Measurements from ENCODE around the gene FAM114A2. TPM values are rescaled to one million over a fixed set of nuclear protein-coding genes. Genes with fewer than 3 reads are reported as not detected.

The FAM114A2 gene
- total RNA-seq, 4 donors from 2014 or later = 13.9 to 21.4 (median 17.7) TPM

DNA sequence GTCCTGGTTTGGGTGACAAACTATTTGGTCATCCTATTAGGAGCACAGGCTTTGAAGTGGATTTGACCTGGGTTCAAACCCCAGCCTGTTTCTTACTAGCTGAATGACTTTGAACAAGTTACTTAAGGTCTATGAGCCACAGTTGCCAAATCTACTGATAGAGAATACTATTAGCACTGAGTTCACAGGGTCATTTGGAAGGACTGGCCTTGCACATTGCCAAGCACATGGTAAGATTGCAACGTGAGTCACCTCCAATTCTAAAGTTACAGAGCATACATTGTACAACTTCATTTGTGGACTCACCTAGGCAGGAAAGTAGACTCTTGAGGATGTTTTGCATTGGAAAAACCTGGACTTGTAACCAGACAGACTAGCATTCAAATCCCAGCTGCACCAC is 39.0 kb upstream of the FAM114A2 start:
- no peak for TF ChIP-seq CTCF (IDR thresholded peaks at IDR 0.05; ENCODE audit: low read depth)

DNA sequence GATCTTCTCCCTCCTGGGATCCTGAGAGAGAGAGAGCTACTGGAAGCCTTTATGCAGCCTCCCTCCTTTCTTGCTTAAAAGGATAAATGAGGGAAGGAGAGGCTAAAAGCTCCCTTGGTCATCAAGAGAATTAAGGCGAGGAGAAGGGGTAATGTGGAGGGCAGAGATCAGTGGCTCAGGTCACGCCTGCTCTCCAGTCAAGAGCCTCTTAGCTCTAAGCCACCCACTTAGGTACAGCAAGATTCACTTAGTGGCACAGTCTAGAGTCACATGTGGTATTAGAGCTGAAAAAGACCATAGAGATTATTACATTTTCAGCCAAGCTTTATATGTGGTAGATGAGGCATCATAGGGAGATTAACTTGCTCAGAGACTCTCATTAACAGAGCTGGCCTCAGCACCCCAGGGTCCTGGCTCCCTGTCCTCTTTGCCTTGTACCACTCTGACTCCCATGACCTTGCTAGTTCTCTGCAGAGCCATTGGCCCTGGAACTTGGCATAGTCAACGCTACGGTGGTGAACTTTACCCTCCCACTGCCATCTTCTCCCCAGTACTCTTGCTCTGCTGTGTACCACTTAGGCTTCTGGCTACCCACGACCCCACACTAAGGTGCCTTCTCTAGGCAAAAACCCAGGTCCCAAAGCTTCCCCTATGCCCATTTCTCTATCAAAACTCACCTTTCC is 37.7 kb upstream of the FAM114A2 start:
- no peak for TF ChIP-seq CTCF (IDR thresholded peaks at IDR 0.05; ENCODE audit: low read depth)

- TF ChIP-seq CTCF (IDR thresholded peaks at IDR 0.05; ENCODE audit: low read depth) = no peak
These were observed 33.9 kb upstream of the FAM114A2 start for GRCh38 chr5:154072414-154073171.

- no peak for TF ChIP-seq CTCF (IDR thresholded peaks at IDR 0.05; ENCODE audit: low read depth)
These were observed 33.2 kb upstream of the FAM114A2 start for GRCh38 chr5:154071799-154072413.

DNA sequence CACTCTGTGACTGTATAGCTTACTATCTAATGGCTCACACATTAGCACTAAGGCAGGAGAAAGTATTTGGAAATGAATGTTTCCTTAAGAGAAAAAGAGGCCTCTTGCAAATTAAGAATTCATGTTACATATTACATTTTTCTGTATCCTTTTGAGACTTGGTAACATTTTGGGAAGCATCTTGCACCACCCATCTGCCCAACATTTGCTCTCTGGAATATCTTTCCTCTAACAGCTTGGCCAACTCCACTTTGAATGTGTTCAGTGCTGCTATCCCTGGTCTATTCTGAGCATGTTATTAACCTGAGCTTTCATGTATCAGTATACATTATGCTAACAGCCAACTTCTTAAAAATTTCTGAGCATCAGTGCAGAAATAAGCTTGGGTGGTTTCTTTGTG is 27.3 kb upstream of the FAM114A2 start:
- no peak for TF ChIP-seq CTCF (IDR thresholded peaks at IDR 0.05; ENCODE audit: low read depth)

GRCh38 chr5:154063372-154063771 is 24.7 kb upstream of the FAM114A2 start:
- no peak for TF ChIP-seq CTCF (IDR thresholded peaks at IDR 0.05; ENCODE audit: low read depth)

DNA sequence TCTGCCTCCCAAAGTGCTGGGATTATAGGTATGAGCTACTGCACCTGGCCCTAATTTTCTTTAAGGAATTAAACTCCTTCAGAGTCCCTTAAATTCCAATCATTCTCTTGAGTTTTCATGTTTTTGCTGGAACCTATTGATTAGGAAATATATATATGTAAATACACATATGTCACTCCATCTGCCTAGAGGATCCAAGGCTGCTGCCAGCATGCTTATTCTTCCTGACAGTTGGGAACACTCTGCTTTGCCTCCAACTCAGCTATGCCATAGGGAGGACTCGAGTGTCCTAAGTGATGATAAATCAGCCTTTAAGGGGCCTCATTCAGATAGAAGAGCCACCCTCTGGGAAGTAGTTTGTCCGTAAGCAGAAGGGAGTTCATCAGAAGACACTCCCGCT is 21.9 kb upstream of the FAM114A2 start:
- TF ChIP-seq CTCF (IDR thresholded peaks at IDR 0.05; ENCODE audit: low read depth) = no peak
